GM12872 (cell line): ENCODE measurements around the gene RBMS3.

Experiments
- TF ChIP-seq, protein P1 (sequence below): IDR thresholded peaks from 3 replicates; pipeline ENCODE4 v1.5.1; 2011; ENCODE audit warnings: low read depth, mild to moderate bottlenecking, low read length, moderate library complexity; ENCODE audit not compliant: insufficient read depth

Gene RBMS3

GRCh38 chr3:29456901-29457300, 176.0 kb downstream of the RBMS3 start:
- TF ChIP-seq, protein P1, sequence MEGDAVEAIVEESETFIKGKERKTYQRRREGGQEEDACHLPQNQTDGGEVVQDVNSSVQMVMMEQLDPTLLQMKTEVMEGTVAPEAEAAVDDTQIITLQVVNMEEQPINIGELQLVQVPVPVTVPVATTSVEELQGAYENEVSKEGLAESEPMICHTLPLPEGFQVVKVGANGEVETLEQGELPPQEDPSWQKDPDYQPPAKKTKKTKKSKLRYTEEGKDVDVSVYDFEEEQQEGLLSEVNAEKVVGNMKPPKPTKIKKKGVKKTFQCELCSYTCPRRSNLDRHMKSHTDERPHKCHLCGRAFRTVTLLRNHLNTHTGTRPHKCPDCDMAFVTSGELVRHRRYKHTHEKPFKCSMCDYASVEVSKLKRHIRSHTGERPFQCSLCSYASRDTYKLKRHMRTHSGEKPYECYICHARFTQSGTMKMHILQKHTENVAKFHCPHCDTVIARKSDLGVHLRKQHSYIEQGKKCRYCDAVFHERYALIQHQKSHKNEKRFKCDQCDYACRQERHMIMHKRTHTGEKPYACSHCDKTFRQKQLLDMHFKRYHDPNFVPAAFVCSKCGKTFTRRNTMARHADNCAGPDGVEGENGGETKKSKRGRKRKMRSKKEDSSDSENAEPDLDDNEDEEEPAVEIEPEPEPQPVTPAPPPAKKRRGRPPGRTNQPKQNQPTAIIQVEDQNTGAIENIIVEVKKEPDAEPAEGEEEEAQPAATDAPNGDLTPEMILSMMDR: no peak

DNA sequence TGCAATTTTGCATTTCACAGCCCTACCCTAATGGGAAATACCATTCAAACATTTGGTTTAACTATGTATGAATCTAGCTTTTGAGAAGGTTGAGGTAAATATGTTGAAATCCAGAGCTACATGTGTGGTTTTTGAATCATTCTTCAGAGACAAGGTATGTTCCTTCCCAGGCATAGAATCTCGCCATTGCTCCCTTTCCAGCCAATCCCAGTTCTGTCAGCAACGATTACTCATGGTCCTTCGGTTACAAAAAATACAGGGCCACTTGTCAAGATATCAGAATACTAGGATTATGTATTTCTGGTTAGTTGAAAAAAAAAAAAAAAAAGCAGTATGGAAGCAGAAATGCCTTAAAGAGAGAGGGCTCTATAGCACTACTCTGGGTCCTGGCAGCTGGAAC, 182.4 kb downstream of the RBMS3 start:
- TF ChIP-seq, protein P1: no peak

GRCh38 chr3:29465836-29466235, 185.0 kb downstream of the RBMS3 start:
- TF ChIP-seq, protein P1: no peak

DNA sequence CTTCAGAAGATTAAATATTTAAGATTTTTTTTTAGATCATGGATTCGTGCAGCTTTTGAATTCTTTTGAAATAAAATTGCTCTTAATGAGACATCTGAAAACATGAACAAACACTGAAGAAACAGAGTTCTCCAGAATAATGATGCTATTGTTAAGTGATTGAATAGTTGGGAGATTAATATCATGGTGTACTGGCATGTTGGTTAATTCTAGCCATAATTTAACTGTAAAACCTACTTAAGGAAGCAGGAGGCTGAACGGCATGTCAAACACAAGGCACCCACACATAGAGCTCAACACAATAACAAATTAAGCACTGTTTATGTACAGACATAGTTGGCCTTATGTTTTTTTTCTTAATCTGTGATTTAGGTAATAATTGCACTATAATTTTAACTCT, 185.6 kb downstream of the RBMS3 start:
- TF ChIP-seq, protein P1: no peak

- TF ChIP-seq, protein P1: no peak
These were observed 187.3 kb downstream of the RBMS3 start for GRCh38 chr3:29468187-29468586.

DNA sequence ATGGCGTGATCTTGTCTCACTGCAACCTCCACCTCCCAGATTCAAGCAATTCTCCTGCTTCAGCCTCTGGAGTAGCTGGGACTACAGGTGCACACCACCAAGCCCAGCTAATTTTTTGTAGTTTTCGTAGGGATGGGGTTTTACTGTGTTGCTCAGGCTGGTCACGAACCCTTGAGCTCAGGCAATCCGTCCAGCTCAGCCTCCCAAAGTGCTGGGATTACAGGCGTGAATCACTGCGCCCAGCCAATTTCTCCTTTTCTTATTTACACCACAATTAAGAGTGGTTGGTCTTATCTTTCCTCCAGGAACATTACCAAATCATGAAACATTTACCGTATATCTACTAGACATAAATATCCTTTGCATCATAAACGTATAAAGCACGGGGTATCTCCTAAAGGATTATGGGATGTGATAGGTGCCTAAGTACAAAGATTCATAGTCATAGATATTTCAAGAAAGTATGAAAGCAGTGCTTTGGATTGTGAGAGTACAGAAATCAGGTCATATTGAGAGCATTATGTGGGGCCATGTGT, 194.5 kb downstream of the RBMS3 start:
- TF ChIP-seq, protein P1: no peak

DNA sequence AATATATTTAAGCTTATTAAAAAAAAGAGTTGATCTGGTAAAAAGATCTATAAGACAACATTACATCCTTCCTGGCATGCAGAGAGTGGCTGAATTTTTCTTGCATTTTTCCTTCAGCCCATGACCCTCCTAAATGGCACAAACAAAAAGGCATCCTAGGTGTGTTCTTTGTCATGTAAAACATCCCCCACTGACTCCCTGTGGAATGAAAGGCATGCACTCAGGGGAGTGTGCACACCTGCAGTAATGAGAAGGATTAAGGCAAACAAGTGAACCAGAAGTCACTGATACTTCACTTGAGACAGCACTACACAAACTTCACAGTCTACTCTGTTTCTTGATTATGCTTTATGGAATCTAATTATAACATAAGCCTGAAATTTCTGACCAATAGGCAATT, 195.0 kb downstream of the RBMS3 start:
- TF ChIP-seq, protein P1: no peak
